Measurements from ENCODE around the gene MGP. TPM values are rescaled to one million over a fixed set of nuclear protein-coding genes. Genes with fewer than 3 reads are reported as not detected.

The MGP gene
- total RNA-seq, 1 experiment from 2014 or later: 0.96 TPM

DNA sequence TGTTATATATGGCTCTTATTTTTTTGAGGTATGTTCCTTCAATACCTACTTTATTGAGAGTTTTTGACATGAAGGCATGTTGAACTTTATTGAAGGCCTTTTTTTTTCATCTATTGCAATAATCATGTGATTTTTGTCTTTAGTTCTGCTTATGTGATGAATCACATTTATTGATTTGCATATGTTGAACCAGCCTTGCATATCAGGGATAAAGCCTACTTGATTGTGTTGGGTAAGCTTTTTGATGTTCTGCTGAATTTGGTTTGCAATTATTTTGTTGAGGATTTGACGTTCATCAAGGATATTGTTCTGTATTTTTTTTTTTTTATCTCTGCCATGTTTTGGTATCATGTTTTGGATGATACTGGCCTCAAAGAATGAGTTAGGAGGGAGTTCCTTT, 27.1 kb downstream of the MGP start:
- peaks cover 53% of the 10 kb centered on the region for H3K9me3 Mint-ChIP-seq
- ChIA-PET POLR2A (no interaction called here), CTCF (no interaction called here)
- no peak for DNase-seq (ENCODE audit: low spot score)
- H3K4me3 Mint-ChIP-seq: no peak overlapping the region
- H3K27me3 Mint-ChIP-seq (ENCODE audit: low read depth): peaks cover 10% of the 10 kb centered on the region
- H3K4me1 Mint-ChIP-seq: peaks cover 13% of the 10 kb centered on the region
- no peak for TF ChIP-seq TEAD1 (CRISPR knock-in tag; IDR thresholded peaks at IDR 0.05)
- no peak for TF ChIP-seq ZNF121 (CRISPR knock-in tag; IDR thresholded peaks at IDR 0.05)
- TF ChIP-seq, protein P1, sequence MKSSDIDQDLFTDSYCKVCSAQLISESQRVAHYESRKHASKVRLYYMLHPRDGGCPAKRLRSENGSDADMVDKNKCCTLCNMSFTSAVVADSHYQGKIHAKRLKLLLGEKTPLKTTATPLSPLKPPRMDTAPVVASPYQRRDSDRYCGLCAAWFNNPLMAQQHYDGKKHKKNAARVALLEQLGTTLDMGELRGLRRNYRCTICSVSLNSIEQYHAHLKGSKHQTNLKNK (CRISPR knock-in tag; IDR thresholded peaks at IDR 0.05): no peak
- TF ChIP-seq ATF1 (CRISPR knock-in tag; IDR thresholded peaks at IDR 0.05): no peak
- TF ChIP-seq JAZF1 (CRISPR knock-in tag; IDR thresholded peaks at IDR 0.05): no peak
- no peak for TF ChIP-seq TEAD4 (CRISPR knock-in tag; IDR thresholded peaks at IDR 0.05)
- TF ChIP-seq, protein P2, sequence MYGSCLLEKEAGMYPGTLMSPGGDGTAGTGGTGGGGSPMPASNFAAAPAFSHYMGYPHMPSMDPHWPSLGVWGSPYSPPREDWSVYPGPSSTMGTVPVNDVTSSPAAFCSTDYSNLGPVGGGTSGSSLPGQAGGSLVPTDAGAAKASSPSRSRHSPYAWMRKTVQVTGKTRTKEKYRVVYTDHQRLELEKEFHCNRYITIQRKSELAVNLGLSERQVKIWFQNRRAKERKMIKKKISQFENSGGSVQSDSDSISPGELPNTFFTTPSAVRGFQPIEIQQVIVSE (CRISPR knock-in tag; IDR thresholded peaks at IDR 0.05; ENCODE audit: borderline replicate concordance): no peak
- no peak for TF ChIP-seq ELF4 (CRISPR knock-in tag; IDR thresholded peaks at IDR 0.05; ENCODE audit: low read depth)
- TF ChIP-seq, protein P3, sequence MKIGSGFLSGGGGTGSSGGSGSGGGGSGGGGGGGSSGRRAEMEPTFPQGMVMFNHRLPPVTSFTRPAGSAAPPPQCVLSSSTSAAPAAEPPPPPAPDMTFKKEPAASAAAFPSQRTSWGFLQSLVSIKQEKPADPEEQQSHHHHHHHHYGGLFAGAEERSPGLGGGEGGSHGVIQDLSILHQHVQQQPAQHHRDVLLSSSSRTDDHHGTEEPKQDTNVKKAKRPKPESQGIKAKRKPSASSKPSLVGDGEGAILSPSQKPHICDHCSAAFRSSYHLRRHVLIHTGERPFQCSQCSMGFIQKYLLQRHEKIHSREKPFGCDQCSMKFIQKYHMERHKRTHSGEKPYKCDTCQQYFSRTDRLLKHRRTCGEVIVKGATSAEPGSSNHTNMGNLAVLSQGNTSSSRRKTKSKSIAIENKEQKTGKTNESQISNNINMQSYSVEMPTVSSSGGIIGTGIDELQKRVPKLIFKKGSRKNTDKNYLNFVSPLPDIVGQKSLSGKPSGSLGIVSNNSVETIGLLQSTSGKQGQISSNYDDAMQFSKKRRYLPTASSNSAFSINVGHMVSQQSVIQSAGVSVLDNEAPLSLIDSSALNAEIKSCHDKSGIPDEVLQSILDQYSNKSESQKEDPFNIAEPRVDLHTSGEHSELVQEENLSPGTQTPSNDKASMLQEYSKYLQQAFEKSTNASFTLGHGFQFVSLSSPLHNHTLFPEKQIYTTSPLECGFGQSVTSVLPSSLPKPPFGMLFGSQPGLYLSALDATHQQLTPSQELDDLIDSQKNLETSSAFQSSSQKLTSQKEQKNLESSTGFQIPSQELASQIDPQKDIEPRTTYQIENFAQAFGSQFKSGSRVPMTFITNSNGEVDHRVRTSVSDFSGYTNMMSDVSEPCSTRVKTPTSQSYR (CRISPR knock-in tag; IDR thresholded peaks at IDR 0.05): no peak
- TF ChIP-seq EMX1 (CRISPR knock-in tag; IDR thresholded peaks at IDR 0.05): no peak
- no peak for TF ChIP-seq IRF2 (CRISPR knock-in tag; IDR thresholded peaks at IDR 0.05; ENCODE audit: borderline replicate concordance, low read depth)
- TF ChIP-seq ZNF416 (CRISPR knock-in tag; IDR thresholded peaks at IDR 0.05): no peak
- TF ChIP-seq, protein P4, sequence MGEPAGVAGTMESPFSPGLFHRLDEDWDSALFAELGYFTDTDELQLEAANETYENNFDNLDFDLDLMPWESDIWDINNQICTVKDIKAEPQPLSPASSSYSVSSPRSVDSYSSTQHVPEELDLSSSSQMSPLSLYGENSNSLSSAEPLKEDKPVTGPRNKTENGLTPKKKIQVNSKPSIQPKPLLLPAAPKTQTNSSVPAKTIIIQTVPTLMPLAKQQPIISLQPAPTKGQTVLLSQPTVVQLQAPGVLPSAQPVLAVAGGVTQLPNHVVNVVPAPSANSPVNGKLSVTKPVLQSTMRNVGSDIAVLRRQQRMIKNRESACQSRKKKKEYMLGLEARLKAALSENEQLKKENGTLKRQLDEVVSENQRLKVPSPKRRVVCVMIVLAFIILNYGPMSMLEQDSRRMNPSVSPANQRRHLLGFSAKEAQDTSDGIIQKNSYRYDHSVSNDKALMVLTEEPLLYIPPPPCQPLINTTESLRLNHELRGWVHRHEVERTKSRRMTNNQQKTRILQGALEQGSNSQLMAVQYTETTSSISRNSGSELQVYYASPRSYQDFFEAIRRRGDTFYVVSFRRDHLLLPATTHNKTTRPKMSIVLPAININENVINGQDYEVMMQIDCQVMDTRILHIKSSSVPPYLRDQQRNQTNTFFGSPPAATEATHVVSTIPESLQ (CRISPR knock-in tag; IDR thresholded peaks at IDR 0.05): no peak
- TF ChIP-seq, protein P5, sequence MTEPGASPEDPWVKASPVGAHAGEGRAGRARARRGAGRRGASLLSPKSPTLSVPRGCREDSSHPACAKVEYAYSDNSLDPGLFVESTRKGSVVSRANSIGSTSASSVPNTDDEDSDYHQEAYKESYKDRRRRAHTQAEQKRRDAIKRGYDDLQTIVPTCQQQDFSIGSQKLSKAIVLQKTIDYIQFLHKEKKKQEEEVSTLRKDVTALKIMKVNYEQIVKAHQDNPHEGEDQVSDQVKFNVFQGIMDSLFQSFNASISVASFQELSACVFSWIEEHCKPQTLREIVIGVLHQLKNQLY (CRISPR knock-in tag; IDR thresholded peaks at IDR 0.05): no peak
- TF ChIP-seq GABPB1 (CRISPR knock-in tag; IDR thresholded peaks at IDR 0.05): no peak
- TF ChIP-seq, protein P6, sequence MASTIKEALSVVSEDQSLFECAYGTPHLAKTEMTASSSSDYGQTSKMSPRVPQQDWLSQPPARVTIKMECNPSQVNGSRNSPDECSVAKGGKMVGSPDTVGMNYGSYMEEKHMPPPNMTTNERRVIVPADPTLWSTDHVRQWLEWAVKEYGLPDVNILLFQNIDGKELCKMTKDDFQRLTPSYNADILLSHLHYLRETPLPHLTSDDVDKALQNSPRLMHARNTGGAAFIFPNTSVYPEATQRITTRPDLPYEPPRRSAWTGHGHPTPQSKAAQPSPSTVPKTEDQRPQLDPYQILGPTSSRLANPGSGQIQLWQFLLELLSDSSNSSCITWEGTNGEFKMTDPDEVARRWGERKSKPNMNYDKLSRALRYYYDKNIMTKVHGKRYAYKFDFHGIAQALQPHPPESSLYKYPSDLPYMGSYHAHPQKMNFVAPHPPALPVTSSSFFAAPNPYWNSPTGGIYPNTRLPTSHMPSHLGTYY (CRISPR knock-in tag; IDR thresholded peaks at IDR 0.05): no peak
- TF ChIP-seq NR2C2 (CRISPR knock-in tag; IDR thresholded peaks at IDR 0.05): no peak
- TF ChIP-seq, protein P7, sequence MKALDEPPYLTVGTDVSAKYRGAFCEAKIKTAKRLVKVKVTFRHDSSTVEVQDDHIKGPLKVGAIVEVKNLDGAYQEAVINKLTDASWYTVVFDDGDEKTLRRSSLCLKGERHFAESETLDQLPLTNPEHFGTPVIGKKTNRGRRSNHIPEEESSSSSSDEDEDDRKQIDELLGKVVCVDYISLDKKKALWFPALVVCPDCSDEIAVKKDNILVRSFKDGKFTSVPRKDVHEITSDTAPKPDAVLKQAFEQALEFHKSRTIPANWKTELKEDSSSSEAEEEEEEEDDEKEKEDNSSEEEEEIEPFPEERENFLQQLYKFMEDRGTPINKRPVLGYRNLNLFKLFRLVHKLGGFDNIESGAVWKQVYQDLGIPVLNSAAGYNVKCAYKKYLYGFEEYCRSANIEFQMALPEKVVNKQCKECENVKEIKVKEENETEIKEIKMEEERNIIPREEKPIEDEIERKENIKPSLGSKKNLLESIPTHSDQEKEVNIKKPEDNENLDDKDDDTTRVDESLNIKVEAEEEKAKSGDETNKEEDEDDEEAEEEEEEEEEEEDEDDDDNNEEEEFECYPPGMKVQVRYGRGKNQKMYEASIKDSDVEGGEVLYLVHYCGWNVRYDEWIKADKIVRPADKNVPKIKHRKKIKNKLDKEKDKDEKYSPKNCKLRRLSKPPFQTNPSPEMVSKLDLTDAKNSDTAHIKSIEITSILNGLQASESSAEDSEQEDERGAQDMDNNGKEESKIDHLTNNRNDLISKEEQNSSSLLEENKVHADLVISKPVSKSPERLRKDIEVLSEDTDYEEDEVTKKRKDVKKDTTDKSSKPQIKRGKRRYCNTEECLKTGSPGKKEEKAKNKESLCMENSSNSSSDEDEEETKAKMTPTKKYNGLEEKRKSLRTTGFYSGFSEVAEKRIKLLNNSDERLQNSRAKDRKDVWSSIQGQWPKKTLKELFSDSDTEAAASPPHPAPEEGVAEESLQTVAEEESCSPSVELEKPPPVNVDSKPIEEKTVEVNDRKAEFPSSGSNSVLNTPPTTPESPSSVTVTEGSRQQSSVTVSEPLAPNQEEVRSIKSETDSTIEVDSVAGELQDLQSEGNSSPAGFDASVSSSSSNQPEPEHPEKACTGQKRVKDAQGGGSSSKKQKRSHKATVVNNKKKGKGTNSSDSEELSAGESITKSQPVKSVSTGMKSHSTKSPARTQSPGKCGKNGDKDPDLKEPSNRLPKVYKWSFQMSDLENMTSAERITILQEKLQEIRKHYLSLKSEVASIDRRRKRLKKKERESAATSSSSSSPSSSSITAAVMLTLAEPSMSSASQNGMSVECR (CRISPR knock-in tag; IDR thresholded peaks at IDR 0.05; ENCODE audit: borderline replicate concordance): no peak
- H3K27ac Mint-ChIP-seq: no peak overlapping the region
- peaks cover 24% of the 10 kb centered on the region for H3K36me3 Mint-ChIP-seq
- ATAC-seq: no peak

Measured in WTC11 (cell line).